ENCODE data around the gene RHEBL1.

RHEBL1 gene

GRCh38 chr12:49036029-49036428 is 33.8 kb downstream of the RHEBL1 start:
- DNase-seq = no peak

DNA sequence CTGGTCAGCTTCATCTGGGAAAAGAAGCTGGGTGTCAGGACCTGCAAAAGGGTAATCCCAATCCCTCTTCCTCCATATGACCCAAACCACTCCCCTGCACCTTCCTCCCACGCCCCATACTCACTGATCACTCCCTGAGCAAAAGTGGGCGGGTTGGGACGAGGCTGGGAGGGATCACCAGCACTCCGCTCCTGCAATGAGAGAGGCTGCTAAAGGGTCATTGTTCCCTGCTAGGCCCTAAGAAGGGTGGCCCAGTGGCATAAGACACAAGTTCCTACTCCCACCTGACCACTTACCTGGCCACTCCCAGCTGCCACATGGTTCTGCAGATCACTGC is 35.5 kb downstream of the RHEBL1 start:
- no peak for DNase-seq

DNA sequence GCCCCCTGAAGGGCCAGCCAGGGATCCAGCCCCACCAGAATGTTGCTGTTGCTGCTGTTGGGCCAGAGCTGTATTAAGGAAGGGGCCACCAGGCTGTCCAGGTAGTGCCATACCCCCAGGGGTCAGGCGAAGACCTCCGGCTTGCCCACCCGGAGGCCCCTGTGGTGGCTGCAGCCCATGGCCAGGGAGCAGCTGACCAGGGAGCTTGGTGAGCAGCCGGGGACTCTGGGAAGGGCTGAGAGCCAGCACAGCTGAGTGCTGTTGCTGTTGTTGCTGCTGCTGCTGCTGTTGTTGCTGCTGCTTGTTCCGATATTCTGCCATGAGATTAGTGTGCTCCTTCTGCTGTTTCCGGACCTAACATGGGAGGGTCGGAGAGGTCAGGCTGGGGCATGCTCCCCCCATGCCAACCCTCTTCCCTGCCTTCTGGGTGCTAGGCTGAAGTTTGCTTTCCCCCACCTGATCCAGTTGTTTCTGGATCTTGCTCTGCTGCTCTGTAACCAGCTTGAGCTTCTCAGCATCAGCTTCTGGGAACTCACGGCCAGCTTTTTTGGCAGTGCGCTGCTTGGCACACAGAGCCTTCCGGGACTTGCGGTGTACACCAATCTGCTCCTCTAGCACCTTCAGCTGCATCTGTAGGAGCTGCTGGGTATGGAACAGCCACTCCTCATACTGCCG is 36.0 kb downstream of the RHEBL1 start:
- no peak for DNase-seq

- DNase-seq = no peak
Measured at GRCh38 chr12:49032679-49033447, 36.9 kb downstream of the RHEBL1 start.

- no peak for DNase-seq
Measured at GRCh38 chr12:49032276-49032675, 37.5 kb downstream of the RHEBL1 start.

- DNase-seq = no peak
Measured at GRCh38 chr12:49031573-49032161, 38.1 kb downstream of the RHEBL1 start.

DNA sequence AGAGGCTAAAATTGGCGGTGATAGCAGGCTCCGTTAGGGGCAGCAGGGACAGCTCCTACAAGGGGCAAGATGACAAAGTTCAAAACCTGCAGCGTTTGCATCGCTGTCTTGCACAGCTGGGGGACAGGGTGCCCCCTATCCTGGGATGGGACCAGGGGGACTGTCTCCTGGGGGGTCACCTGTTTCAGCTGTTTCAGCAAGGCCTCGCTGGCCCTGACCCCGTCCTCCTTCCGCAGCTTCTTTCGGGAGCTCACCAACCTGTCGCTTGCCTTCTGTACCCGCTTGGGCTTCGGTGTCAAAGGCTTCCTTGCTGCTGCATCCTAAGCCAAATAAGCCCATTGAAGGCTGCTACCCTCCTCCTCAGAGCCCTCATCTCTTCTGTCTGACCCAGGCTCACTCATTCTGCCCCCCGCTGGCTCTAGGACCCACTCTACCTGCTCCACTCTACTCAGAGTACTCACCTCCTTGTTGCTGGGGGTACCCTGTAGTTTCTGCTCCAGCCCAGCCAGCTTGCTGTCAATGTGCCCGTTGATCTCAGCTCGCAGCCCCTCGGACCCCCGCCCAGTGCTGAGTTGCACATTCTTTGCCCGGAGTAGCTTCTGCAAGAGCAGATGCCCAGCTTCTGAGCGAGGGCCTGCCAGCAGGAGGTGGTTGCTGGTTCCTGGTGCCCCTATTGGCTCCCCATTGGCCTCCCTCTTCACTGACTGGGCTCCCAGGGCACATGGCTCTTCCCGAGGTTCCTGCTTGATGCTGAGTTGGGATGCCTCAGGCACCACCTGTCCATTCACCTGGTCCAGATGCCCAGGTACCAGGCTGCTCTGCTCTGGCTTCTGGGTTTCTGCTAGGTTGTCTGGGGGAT is 38.8 kb downstream of the RHEBL1 start:
- DNase-seq = no peak

- no peak for DNase-seq
Measured at GRCh38 chr12:49030119-49030518, 39.7 kb downstream of the RHEBL1 start.

GRCh38 chr12:49028666-49029275 is 41.0 kb downstream of the RHEBL1 start:
- DNase-seq = no peak

DNA sequence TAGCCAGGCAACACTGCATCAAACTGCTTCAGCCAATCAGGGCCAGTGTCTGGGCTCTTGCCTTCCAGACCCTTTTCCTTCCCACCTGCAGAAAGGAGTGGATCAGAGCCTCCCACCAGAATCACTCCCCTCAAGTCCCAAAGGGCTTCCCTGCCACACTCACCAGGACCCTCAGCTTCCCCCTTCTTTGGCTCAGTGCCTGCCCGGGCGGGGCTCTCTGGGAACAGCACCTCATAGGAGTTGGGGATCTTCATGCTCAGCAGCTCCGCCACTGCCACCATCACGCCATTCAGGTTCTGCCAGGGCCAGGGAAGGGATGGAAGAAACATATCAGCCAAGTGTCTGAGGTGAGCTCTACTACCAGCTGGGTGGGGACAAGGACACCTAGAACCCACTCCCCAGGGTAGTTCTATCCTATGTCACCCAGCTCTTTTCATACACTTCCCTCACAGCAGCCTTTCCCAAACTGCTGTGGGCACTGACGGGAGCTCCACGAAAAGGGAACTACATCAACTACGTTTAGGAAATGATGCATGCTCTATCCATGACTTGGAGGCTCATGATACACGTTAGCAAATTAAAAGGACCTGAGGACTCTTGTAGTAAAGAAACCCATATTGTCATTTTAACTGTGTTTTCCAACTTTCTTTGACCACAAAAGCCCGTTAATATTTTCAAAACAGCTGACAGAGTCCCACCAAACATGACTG is 41.8 kb downstream of the RHEBL1 start:
- DNase-seq = no peak

DNA sequence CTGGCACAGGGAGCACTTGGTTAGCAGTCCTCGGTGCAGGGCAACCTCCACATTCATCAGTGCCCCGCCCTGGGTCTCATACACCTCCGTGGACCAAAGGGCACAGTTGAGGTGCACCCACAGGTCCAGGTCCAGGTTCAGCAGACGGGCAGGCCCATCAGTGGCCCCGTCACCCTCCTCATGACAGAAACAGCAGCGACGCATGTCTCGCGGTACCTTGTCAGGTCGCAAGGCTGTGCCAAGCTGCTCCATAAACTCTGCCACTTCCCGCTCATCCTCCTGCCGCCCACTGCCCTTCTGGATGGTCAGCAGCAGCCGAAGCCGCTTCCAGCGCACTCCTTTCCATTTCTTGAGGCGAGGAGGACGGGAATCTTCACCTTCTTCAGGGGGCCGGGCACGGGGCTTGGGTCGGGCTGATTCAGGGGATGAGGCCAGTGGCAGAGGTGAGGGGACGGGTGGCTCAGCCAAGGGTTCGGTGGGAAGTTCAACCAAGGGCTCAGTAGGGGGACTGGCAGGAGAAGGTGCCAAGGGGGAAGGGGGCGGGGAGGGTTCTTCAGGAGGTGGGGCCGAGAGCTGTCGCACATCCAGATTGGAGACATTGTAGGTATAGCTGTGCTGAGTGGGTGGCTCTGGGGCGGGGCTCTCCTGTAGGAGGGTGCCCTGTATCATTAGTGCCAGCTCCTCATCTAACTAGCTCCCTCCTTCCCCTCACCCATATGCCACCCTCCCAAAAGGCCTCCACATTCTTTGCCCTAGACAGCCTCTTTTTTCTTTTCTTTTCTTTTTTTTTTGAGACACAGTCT is 42.9 kb downstream of the RHEBL1 start:
- DNase-seq = no peak

GRCh38 chr12:49026101-49026500 is 43.7 kb downstream of the RHEBL1 start:
- DNase-seq = no peak

DNA sequence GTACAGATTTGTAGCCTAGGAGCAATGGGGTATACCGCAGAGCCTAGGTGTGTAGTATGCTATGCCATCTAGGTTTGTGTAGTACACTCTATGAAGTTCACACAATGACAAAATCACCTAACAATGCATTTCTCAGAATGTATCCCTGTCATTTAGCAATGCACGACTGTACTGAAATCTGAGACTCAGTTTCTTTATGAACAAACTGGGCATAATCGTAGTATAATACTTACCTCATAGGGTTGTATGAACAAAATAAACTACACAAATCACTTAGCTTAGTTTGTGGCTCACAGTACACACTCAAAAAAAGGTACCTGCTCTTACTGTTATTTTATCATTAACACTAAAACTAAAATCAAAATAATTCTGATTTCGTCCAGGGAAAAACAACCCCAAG is 44.3 kb downstream of the RHEBL1 start:
- no peak for DNase-seq

DNA sequence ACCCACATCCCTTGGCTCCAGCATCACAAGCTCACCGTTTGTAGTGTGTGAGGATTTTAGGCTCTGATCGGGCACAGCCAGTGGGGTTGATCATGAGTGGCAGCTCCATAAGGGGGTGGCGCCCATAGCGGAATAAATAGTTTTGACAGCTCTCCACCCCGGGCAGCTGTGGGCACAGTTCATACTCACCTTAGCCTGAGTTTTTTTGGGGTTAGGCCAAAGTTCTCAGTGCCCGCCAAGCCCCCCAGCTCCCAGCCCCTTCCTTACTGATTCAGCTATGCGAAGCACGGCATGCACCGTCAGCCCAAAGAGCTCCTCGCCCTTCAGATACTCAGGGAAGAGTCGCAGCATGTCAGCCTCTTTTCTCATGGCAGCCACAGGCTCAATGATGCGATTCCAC is 45.2 kb downstream of the RHEBL1 start:
- no peak for DNase-seq

GRCh38 chr12:49023812-49024211 is 46.0 kb downstream of the RHEBL1 start:
- DNase-seq = no peak

GRCh38 chr12:49022558-49023178 is 47.1 kb downstream of the RHEBL1 start:
- no peak for DNase-seq

DNA sequence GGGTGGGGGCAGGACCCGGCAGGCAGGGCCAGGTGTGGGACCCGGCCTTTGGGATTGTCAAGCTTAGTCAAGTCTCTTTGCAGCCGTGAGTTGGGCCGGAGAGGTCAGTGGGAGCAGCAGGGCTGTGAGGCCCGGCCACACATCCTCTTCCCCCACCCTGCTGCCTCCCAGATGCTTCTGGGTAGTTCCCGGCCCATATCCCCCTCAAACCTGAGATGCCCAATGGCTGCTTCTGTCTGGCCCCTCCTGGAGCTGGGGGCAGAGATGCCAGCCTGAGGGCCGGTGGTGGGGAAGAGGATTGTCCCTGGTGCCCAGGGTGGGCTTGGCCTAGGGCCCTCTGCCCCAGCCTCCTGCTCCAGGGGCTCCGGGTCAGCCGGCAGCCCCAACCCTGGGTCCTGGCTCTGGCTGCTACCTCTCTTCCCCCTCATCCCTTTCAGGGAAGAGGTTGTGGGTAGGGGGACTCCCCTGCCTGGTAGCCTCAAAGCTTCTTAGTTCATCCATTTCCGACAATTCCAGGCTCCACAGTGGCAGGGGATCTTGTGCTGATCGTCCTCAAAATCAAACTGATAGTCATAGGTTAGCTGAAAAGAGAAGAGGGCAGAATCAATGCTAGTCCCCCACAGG is 48.4 kb downstream of the RHEBL1 start:
- DNase-seq = no peak

GRCh38 chr12:49020441-49020840 is 49.3 kb downstream of the RHEBL1 start:
- no peak for DNase-seq

DNA sequence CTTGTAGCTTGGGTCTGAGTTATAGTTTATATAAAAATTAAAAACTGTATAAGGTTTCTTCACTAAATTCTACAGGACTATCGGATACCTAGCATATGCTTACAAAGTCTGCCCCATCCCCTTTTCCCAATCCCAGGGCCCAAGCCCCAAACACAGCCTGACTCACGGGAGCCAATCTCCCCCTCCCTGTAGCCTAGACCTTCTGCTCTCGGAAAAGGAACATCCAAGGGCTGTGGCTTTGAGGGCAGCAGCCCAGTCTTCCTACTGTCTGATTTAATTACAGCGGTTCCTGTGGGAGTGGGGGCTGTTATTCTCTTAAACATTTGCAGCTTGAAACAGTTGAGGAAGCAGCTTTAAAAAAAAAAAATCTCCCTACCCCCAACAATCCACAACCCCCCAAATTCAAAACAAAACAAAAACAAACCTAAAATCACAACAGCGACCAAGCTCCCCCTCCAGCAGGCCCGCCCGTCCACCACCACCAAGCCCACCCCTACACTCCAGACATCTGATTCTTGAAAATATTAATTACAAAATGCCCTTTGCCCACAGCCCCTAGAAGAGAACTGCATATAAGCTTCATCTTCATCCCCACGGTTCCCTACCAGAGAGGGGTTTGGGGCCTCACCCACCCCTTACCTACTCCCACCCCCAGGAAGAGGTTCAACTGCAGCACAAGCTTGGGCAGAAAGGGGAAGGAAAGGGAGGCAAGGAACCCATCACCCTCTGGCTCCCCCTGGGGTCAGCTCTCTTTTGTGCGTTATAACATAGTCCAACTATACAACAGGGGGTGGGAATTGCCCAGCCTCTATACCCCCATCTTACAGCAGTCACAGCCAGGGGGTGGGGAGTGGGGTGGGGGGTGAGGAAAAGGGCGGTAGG is 50.1 kb downstream of the RHEBL1 start:
- peak; percentile 67 for DNase-seq

DNA sequence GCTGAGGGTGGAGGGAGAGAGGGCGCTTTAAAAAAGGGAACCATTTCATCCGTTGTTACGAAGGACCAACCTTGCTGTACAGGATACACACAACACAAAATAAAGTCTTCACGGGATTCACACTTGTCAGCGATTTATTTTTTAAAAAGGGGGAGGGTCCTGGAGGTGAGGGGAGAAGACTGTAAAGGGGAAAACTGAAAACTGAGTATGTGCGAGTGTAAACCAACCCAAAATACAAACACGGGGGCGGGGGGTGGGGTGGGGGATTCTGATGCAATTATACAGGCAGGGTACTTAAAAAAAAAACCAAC is 50.7 kb downstream of the RHEBL1 start:
- no peak for DNase-seq
